Thyroid gland (tissue), 4 donors: ENCODE data around the gene C11orf16. TPM values are rescaled to one million over a fixed set of nuclear protein-coding genes. Genes with fewer than 3 reads are reported as not detected.
A peak's percentile ranks its signal among the peaks of the same experiment; 100 is the strongest.

ENCODE experiments used
- DNase-seq, 2 donors: peaks; one replicate each; pipeline ENCODE4 v3.0.0-alpha.2; 2019
- H3K27ac ChIP-seq, 3 donors: fragments of 200-600 bp; sonication (generic); 1 replicate in 2 of 3; 2 replicates in 1 of 3; pipeline ENCODE4 v1.5.1; 2016 to 2019; ENCODE audit warnings: mild to moderate bottlenecking in 1 of 3, moderate library complexity in 1 of 3
- H3K27me3 ChIP-seq: fragments of 200-600 bp; sonication (generic); one replicate; pipeline ENCODE4 v1.5.1; 2019
- H3K36me3 ChIP-seq, 2 donors: fragments of 200-600 bp; sonication (generic); one replicate each; pipeline ENCODE4 v1.5.1; 2016 to 2019
- H3K4me1 ChIP-seq, 2 donors: fragments of 200-600 bp; sonication (generic); one replicate each; pipeline ENCODE4 v1.5.1; 2017 to 2019
- H3K4me3 ChIP-seq, 3 donors: fragments of 200-600 bp; sonication (generic); replicated peaks in 1 of 3; 1 replicate in 2 of 3; 2 replicates in 1 of 3; pipeline ENCODE4 v1.5.1; 2016; ENCODE audit warnings: mild to moderate bottlenecking in 1 of 3
- H3K9me3 ChIP-seq: fragments of 200-600 bp; sonication (generic); one replicate; pipeline ENCODE4 v1.5.1; 2017
- CTCF ChIP-seq, 6 experiments: fragments of 200-600 bp in 3 of 6; fragments of 450-650 bp in 3 of 6; sonication (generic) in 3 of 6; IDR thresholded peaks; one replicate each; pipeline ENCODE4 v1.5.1; 2016 to 2019; ENCODE audit warnings: antibody characterized with exemption in 6 of 6, mild to moderate bottlenecking in 2 of 6, inconsistent platforms in 1 of 6, moderate library complexity in 1 of 6
- POLR2A ChIP-seq, 2 donors: fragments of 450-650 bp; IDR thresholded peaks; one replicate each; pipeline ENCODE4 v1.6.1; 2017; ENCODE audit warnings: antibody characterized with exemption in 2 of 2, mild to moderate bottlenecking in 2 of 2, moderate library complexity in 1 of 2
- WGBS, 2 donors: methylation state at CpG; one replicate each; pipeline ENCODE4 v1.1.5; 2017; 5-methylcytosine and 5-hydroxymethylcytosine counted together
- intact Hi-C: fragments of 100-400 bp; cut with DNase I; formaldehyde crosslinking; loops from one replicate; pipeline ENCODE4 v1.15.1; 2023
- small RNA-seq: library from RNA; depleted of rRNA; stranded (forward); fragments of <200 nt; gene quantifications from one replicate; pipeline ENCODE3, GENCODE V24; 2016
- total RNA-seq, 4 donors: library from RNA; depleted of rRNA; stranded (reverse); fragments of >200 nt; gene quantifications; one replicate each; pipeline ENCODE4 v1.2.3, GENCODE V29; 2016

Gene C11orf16
- total RNA-seq, 4 donors from 2014 or later, result not detected

GRCh38 chr11:8870411-8871170 is 62.2 kb downstream of the C11orf16 start:
- 0 to 3% methylated on average over 12 to 44 of the region's 81 CpGs for WGBS, 2 donors
- TF ChIP-seq CTCF (IDR thresholded peaks at IDR 0.05) (no peak), POLR2A (IDR thresholded peaks at IDR 0.05) (peak in 1 of 2 donors; percentile 31)
- DNase-seq, result peak; percentile 73 to 76
- Histone ChIP-seq H3K36me3 (no peaks in the 10 kb centered on the region), H3K27ac (peak overlapping the region; percentile 80 to 94 (median 84)), H3K4me3 (peak overlapping the region; percentile 81 to 94 (median 82)), H3K27me3 (no peaks in the 10 kb centered on the region), H3K9me3 (no peaks in the 10 kb centered on the region), H3K4me1 (peaks cover 7 to 38% of the 10 kb centered on the region in 2 donors)
- intact Hi-C loops, result no loop called here

Small RNA genes lying within 50 kb of the gene (small RNA-seq; reads per million reads assigned to genes)
- not detected for gene RF00019

Other genes starting within 250 kb of the C11orf16 start
- gene AKIP1, start 21.8 kb downstream of the C11orf16 start, total RNA-seq, result 10 to 100 TPM; 25.2 to 33.9 (median 27.8) TPM
- gene ASCL3, start 10.1 kb upstream of the C11orf16 start, total RNA-seq, result not detected
- gene TMEM9B, start 31.5 kb upstream of the C11orf16 start, total RNA-seq, result 100 to 1,000 TPM in 2 of 4 donors, 10 to 100 TPM in 2; 73.3 to 158 (median 114) TPM
- 1 to 10 TPM in 2 of 4 donors, under 1 TPM in 2; 0.56 to 6.6 (median 1.2) TPM for gene NRIP3, start 71.1 kb upstream of the C11orf16 start, total RNA-seq
- 1 to 10 TPM; 1.2 to 4.9 (median 3.1) TPM for gene SCUBE2, start 158.7 kb upstream of the C11orf16 start, total RNA-seq